HCT116 (cell line): Measurements from ENCODE around the gene CPNE5. TPM values are rescaled to one million over a fixed set of nuclear protein-coding genes. Genes with fewer than 3 reads are reported as not detected.
A peak's percentile ranks its signal among the peaks of the same experiment; 100 is the strongest.

Experiments
- ATAC-seq: fragments of 200-7000 bp; cut with Tn5 transposase; 2 replicates; pipeline ENCODE4 v1.9.1; 2020; ENCODE audit warnings: mild to moderate bottlenecking, moderate library complexity
- BruUV-seq: library from RNA; stranded (reverse); fragments of 400-500 nt; replicated peaks from 2 replicates; lab custom pipeline; 2021; lab: Mats Ljungman, UMichigan
- CTCF ChIA-PET: fragments of 300-600 bp; sonication (Branson Sonifier 250); formaldehyde crosslinking; loops from one replicate; lab custom pipeline; 2021; ENCODE audit warnings: antibody characterized with exemption; lab: Charles Lee
- POLR2A ChIA-PET: fragments of 300-600, 350-600 bp; sonication (Branson Sonifier 250); formaldehyde crosslinking; loops from one replicate; lab custom pipeline; 2021; ENCODE audit warnings: antibody characterized with exemption; lab: Charles Lee
- RAD21 ChIA-PET, 2 experiments: fragments of 300-600 bp; sonication (Branson Sonifier 250); formaldehyde crosslinking; loops; one replicate each; lab custom pipeline; 2023; ENCODE audit warnings: low total read pairs in 2 of 2; ENCODE audit not compliant: uncharacterized antibody in 2 of 2, unreplicated experiment in 2 of 2, low non-redundant PET in 1 of 2; lab: Charles Lee
- DNase-seq: peaks from one replicate; pipeline ENCODE4 v3.0.0-alpha.2; 2010; ENCODE audit warnings: low read depth, low spot score
- H2AFZ ChIP-seq: fragments of 200-600 bp; shearing (Covaris generic), sonication (generic); 2 replicates; pipeline ENCODE4 v1.6.1; 2017; ENCODE audit warnings: low read depth, mixed run types, mixed read lengths, antibody characterized with exemption, low read length; ENCODE audit not compliant: poor library complexity, severe bottlenecking
- H3K27ac ChIP-seq: 2 replicates; pipeline ENCODE4 v1.5.1; 2012; ENCODE audit warnings: low read depth, low read length
- H3K27me3 ChIP-seq: fragments of 200-600 bp; sonication (generic); 2 replicates; pipeline ENCODE4 v1.6.1; 2016; ENCODE audit warnings: mixed run types, low read length, mixed read lengths; ENCODE audit not compliant: insufficient read depth
- H3K36me3 ChIP-seq, 2 experiments: fragments of 200-500 bp in 1 of 2; fragments of 200-600 bp in 1 of 2; sonication (Bioruptor generic) in 1 of 2; sonication (generic) in 1 of 2; 2 replicates each; pipeline versions ENCODE4 v1.5.1 to v1.6.1; 2014 to 2016; ENCODE audit warnings: low read length in 2 of 2, inconsistent platforms in 1 of 2, mixed read lengths in 1 of 2, mixed run types in 1 of 2; ENCODE audit not compliant: insufficient read depth in 2 of 2, control insufficient read depth in 1 of 2
- H3K4me1 ChIP-seq, 2 experiments: fragments of 200-600 bp in 1 of 2; sonication (generic) in 1 of 2; 2 replicates each; pipeline versions ENCODE4 v1.5.1 to v1.6.1; 2012 to 2017; ENCODE audit warnings: low read length in 2 of 2, inconsistent platforms in 1 of 2, mild to moderate bottlenecking in 1 of 2, mixed read lengths in 1 of 2, mixed run types in 1 of 2, moderate library complexity in 1 of 2; ENCODE audit not compliant: insufficient read depth in 2 of 2, control insufficient read depth in 1 of 2
- H3K4me2 ChIP-seq: fragments of 200-600 bp; sonication (generic); 2 replicates; pipeline ENCODE4 v1.6.1; 2017; ENCODE audit warnings: mixed run types, low read length, mixed read lengths
- H3K4me3 ChIP-seq, 2 experiments: fragments of 200-600 bp in 1 of 2; sonication (generic) in 1 of 2; replicated peaks in 1 of 2; 2 replicates each; pipeline ENCODE4 v1.5.1; 2011 to 2016; ENCODE audit warnings: low read length in 2 of 2, control low read depth in 1 of 2, low read depth in 1 of 2, mild to moderate bottlenecking in 1 of 2, mixed read lengths in 1 of 2, mixed run types in 1 of 2
- H3K79me2 ChIP-seq: fragments of 200-600 bp; sonication (generic); 2 replicates; pipeline ENCODE4 v1.6.1; 2017; ENCODE audit warnings: mild to moderate bottlenecking, mixed run types, low read length, moderate library complexity, mixed read lengths; ENCODE audit not compliant: insufficient read depth
- H3K9ac ChIP-seq: fragments of 200-600 bp; sonication (generic); 2 replicates; pipeline ENCODE4 v1.6.1; 2016; ENCODE audit warnings: low read length, mixed read lengths
- H3K9me2 ChIP-seq: fragments of 200-600 bp; sonication (generic), shearing (Covaris generic); 2 replicates; pipeline ENCODE4 v1.6.1; 2017; ENCODE audit warnings: mixed run types, mild to moderate bottlenecking, moderate library complexity; ENCODE audit not compliant: insufficient read depth
- H3K9me3 ChIP-seq, 2 experiments: fragments of 200-500 bp in 1 of 2; fragments of 200-600 bp in 1 of 2; sonication (Bioruptor generic) in 1 of 2; sonication (generic) in 1 of 2; 2 replicates each; pipeline ENCODE4 v1.6.1; 2014 to 2017; ENCODE audit warnings: low read length in 2 of 2, mixed read lengths in 2 of 2, inconsistent platforms in 1 of 2, low read depth in 1 of 2, mild to moderate bottlenecking in 1 of 2, mixed run types in 1 of 2, moderate library complexity in 1 of 2; ENCODE audit not compliant: control insufficient read depth in 1 of 2, insufficient read depth in 1 of 2
- H4K20me1 ChIP-seq: fragments of 200-600 bp; sonication (generic), shearing (Covaris generic); 2 replicates; pipeline ENCODE4 v1.6.1; 2017; ENCODE audit warnings: mixed run types, mild to moderate bottlenecking, moderate library complexity; ENCODE audit not compliant: insufficient read depth
- ATF3 ChIP-seq: IDR thresholded peaks from 2 replicates; pipeline ENCODE4 v1.6.1; 2012
- CBX3 ChIP-seq: IDR thresholded peaks from 2 replicates; pipeline ENCODE4 v1.6.1; 2012; ENCODE audit warnings: low read depth
- CTCF ChIP-seq, 3 experiments: fragments of 200-600 bp in 1 of 3; sonication (generic) in 1 of 3; IDR thresholded peaks in 2 of 3; conservative IDR thresholded peaks in 1 of 3; 2 replicates each; pipeline ENCODE4 v1.5.1; 2012 to 2017; ENCODE audit warnings: low read depth in 2 of 3, low read length in 2 of 3, antibody characterized with exemption in 1 of 3, borderline replicate concordance in 1 of 3, control low read depth in 1 of 3, mild to moderate bottlenecking in 1 of 3, mixed read lengths in 1 of 3, mixed run types in 1 of 3, moderate library complexity in 1 of 3; ENCODE audit not compliant: insufficient read depth in 1 of 3
- ELF1 ChIP-seq: IDR thresholded peaks from 2 replicates; pipeline ENCODE4 v1.6.1; 2012; ENCODE audit warnings: low read depth, borderline replicate concordance
- EZH2phosphoT487 ChIP-seq: fragments of 200-600 bp; IDR thresholded peaks from 2 replicates; pipeline ENCODE4 v1.6.1; 2018; ENCODE audit warnings: antibody characterized with exemption, borderline replicate concordance
- POLR2A ChIP-seq: IDR thresholded peaks from 2 replicates; pipeline ENCODE4 v1.7.0; 2011; ENCODE audit warnings: borderline replicate concordance; ENCODE audit not compliant: insufficient read depth, insufficient read length; ENCODE audit errors: extremely low read depth
- POLR2AphosphoS5 ChIP-seq: IDR thresholded peaks from 2 replicates; pipeline ENCODE4 v1.6.1; 2011; ENCODE audit warnings: mild to moderate bottlenecking, low read depth, low read length, moderate library complexity
- REST ChIP-seq: IDR thresholded peaks from 2 replicates; pipeline ENCODE4 v1.6.1; 2012; ENCODE audit warnings: low read depth
- SP1 ChIP-seq: IDR thresholded peaks from 2 replicates; pipeline ENCODE4 v1.6.1; 2012; ENCODE audit warnings: low read depth
- SRF ChIP-seq: IDR thresholded peaks from 2 replicates; pipeline ENCODE4 v1.6.1; 2012; ENCODE audit warnings: low read depth
- TCF7L2 ChIP-seq: IDR thresholded peaks from 2 replicates; pipeline ENCODE4 v1.7.0; 2011; ENCODE audit warnings: borderline replicate concordance, inconsistent platforms; ENCODE audit not compliant: insufficient read depth, insufficient read length; ENCODE audit errors: extremely low read depth
- YY1 ChIP-seq: IDR thresholded peaks from 2 replicates; pipeline ENCODE4 v1.6.1; 2011; ENCODE audit warnings: low read length, low read depth, moderate library complexity, mild to moderate bottlenecking; ENCODE audit not compliant: insufficient replicate concordance; ENCODE audit errors: extremely low read depth
- ZBTB33 ChIP-seq: IDR thresholded peaks from 2 replicates; pipeline ENCODE4 v1.6.1; 2011; ENCODE audit warnings: mild to moderate bottlenecking, low read length, moderate library complexity; ENCODE audit not compliant: insufficient replicate concordance; ENCODE audit errors: extremely low read depth
- ZFX ChIP-seq: fragments of 450-650 bp; IDR thresholded peaks from 2 replicates; pipeline ENCODE4 v1.6.1; 2017
- ZNF274 ChIP-seq: fragments of 200-500 bp; sonication (Bioruptor generic); IDR thresholded peaks from 2 replicates; pipeline ENCODE4 v1.6.1; 2014; ENCODE audit warnings: mild to moderate bottlenecking, low read depth, low read length, inconsistent platforms
- intact Hi-C: fragments of 100-400 bp; cut with micrococcal nuclease; formaldehyde crosslinking; loops from 2 replicates; pipeline ENCODE4 v1.10.0; 2022
- total RNA-seq: library from RNA; stranded (reverse); gene quantifications from one replicate; pipeline ENCODE4 v1.2.1, GENCODE V29; 2021; ENCODE audit not compliant: unreplicated experiment

Gene CPNE5
- total RNA-seq, 1 experiment from 2014 or later = not detected

- BruUV-seq = TSS peak; percentile 51
- no peaks in the 10 kb centered on the region for H3K9me3 ChIP-seq
- ATAC-seq (peak; percentile 100), DNase-seq (peak; percentile 94)
- H3K79me2 ChIP-seq = peaks cover 35% of the 10 kb centered on the region
- peak within 1 kb of the TSS; percentile 81 to 88 for H3K4me3 ChIP-seq
- ChIA-PET CTCF (interaction anchor here (1.1 to 2.8 kb wide), 8 partner anchors 11 to 325 kb away, joined by 3 to 39 read pairs (median 5); partner anchors contain the start of gene PPIL1), POLR2A (interaction anchor here (0.7 to 2.3 kb wide), 3 partner anchors 11 to 132 kb away, joined by 3 to 11 read pairs (median 3); partner anchors contain the start of gene PPIL1), RAD21 (interaction anchor here (0.5 to 1.4 kb wide), 3 partner anchors 132 to 169 kb away, joined by 3 to 6 read pairs (median 4); no protein-coding TSS in a partner anchor)
- peak within 1 kb of the TSS; percentile 65 for H3K27ac ChIP-seq
- H3K4me2 ChIP-seq = peak within 1 kb of the TSS; percentile 75
- no peaks in the 10 kb centered on the region for H3K9me2 ChIP-seq
- peak within 1 kb of the TSS; percentile 70 for H3K9ac ChIP-seq
- peak within 1 kb of the TSS; percentile 28 for H2AFZ ChIP-seq
- intact Hi-C loops = loop anchor here (1.0 to 5.0 kb wide), 2 partner anchors 133 to 327 kb away; no protein-coding TSS in a partner anchor
- H4K20me1 ChIP-seq = no peaks in the 10 kb centered on the region
- H3K4me1 ChIP-seq = peaks cover 8 to 18% of the 10 kb centered on the region in 2 experiments; a peak in 3 of 4 replicates
- H3K27me3 ChIP-seq = no peaks in the 10 kb centered on the region
- no peaks in the 10 kb centered on the region for H3K36me3 ChIP-seq
- TF ChIP-seq ZNF274 = no peak
- peak; percentile 99 for TF ChIP-seq ZBTB33
- no peak for TF ChIP-seq POLR2A
- no peak for TF ChIP-seq REST
- TF ChIP-seq EZH2phosphoT487 = no peak
- TF ChIP-seq TCF7L2 = no peak
- no peak for TF ChIP-seq ZFX
- peak; percentile 93; the same call in 1 of the 2 replicates for TF ChIP-seq CBX3
- no peak for TF ChIP-seq ATF3
- TF ChIP-seq ELF1 = peak; percentile 97
- peak; percentile 70 for TF ChIP-seq SP1
- peak; percentile 78 for TF ChIP-seq YY1
- TF ChIP-seq CTCF (IDR thresholded peaks at IDR 0.05 in 2 of 3, conservative IDR thresholded peaks at IDR 0.05 in 1 of 3; ENCODE audit: borderline replicate concordance in 1 of 3, insufficient read depth in 1 of 3, low read depth in 2 of 3, low read length in 2 of 3) = peak; percentile 80 to 87 (median 87)
- peak; percentile 85 for TF ChIP-seq POLR2AphosphoS5
- TF ChIP-seq SRF = peak; percentile 33; the same call in 1 of the 2 replicates
These were observed 46.5 kb upstream of the CPNE5 start, which contains the start of gene C6orf89 for GRCh38 chr6:36885461-36886401. Gene C6orf89 (plus strand): TSS chr6:36885952. CDS start chr6:36899445, 13,493 bp downstream.
